HepG2 (cell line): ENCODE measurements around the gene KISS1R. TPM values are rescaled to one million over a fixed set of nuclear protein-coding genes. Genes with fewer than 3 reads are reported as not detected.

Experiments
- ATAC-seq: fragments of 200-7000 bp; cut with Tn5 transposase; 3 replicates; pipeline ENCODE4 v1.9.1; 2020; ENCODE audit warnings: mild to moderate bottlenecking, moderate library complexity
- BruUV-seq: library from RNA; stranded (reverse); fragments of 400-500 nt; replicated peaks from 2 replicates; lab custom pipeline; 2021; lab: Mats Ljungman, UMichigan
- CTCF ChIA-PET: fragments of 300-600 bp; formaldehyde crosslinking; extraction: SDS; loops from one replicate; lab custom pipeline; 2021; ENCODE audit warnings: low total read pairs, inconsistent platforms, low intra/inter-chr PET ratio; lab: Yijun Ruan, JAX
- POLR2A ChIA-PET: fragments of 350-600 bp; sonication (Branson Sonifier 250); formaldehyde crosslinking; loops from one replicate; lab custom pipeline; 2020; ENCODE audit warnings: antibody characterized with exemption, inconsistent platforms; lab: Yijun Ruan, JAX
- DNase-seq: peaks from one replicate; pipeline ENCODE4 v3.0.0-alpha.2; 2015; ENCODE audit warnings: low spot score
- FAIRE-seq: peaks from 3 replicates; lab custom pipeline; 2011; peaks lifted over from hg19 to GRCh38; lab: Jason Lieb, UNC
- H2AFZ ChIP-seq: one replicate; pipeline ENCODE4 v1.6.1; 2011; ENCODE audit warnings: low read length, inconsistent platforms
- H3K27ac ChIP-seq: fragments of 300-600 bp; 3 replicates; pipeline ENCODE4 v1.8.0; 2011; ENCODE audit warnings: mixed run types, mild to moderate bottlenecking, mixed read lengths, low read length, inconsistent platforms; ENCODE audit not compliant: insufficient read depth; ENCODE audit errors: extremely low read length
- H3K27me3 ChIP-seq, 2 experiments: fragments of 200-600 bp in 1 of 2; 2 replicates in 1 of 2; 3 replicates in 1 of 2; pipeline versions ENCODE4 v1.6.0 to v1.8.0; 2011; ENCODE audit warnings: low read length in 2 of 2, mild to moderate bottlenecking in 2 of 2, moderate library complexity in 2 of 2, inconsistent platforms in 1 of 2; ENCODE audit not compliant: insufficient read depth in 2 of 2, control insufficient read depth in 1 of 2
- H3K36me3 ChIP-seq, 2 experiments: fragments of 200-600 bp in 1 of 2; replicated peaks in 1 of 2; 2 replicates in 1 of 2; 3 replicates in 1 of 2; pipeline versions ENCODE4 v1.5.1 to v1.8.0; 2011; ENCODE audit warnings: low read length in 2 of 2, inconsistent platforms in 1 of 2; ENCODE audit not compliant: insufficient read depth in 2 of 2, control insufficient read depth in 1 of 2
- H3K4me1 ChIP-seq: 2 replicates; pipeline ENCODE4 v1.5.1; 2012; ENCODE audit warnings: low read length, inconsistent platforms; ENCODE audit not compliant: insufficient read depth
- H3K4me2 ChIP-seq: 2 replicates; pipeline ENCODE4 v1.6.0; 2011; ENCODE audit warnings: low read depth, low read length, inconsistent platforms
- H3K4me3 ChIP-seq, 3 experiments: fragments of 200-600 bp in 1 of 3; sonication (generic), shearing (Covaris generic) in 1 of 3; replicated peaks in 1 of 3; 2 replicates each; pipeline ENCODE4 v1.5.1; 2011 to 2016; ENCODE audit warnings: low read length in 3 of 3, inconsistent platforms in 2 of 3, low read depth in 2 of 3, mild to moderate bottlenecking in 2 of 3, control low read depth in 1 of 3, mixed read lengths in 1 of 3; ENCODE audit not compliant: insufficient read depth in 1 of 3
- H3K79me2 ChIP-seq: one replicate; pipeline ENCODE4 v1.6.1; 2011; ENCODE audit warnings: low read length, inconsistent platforms; ENCODE audit not compliant: insufficient read depth
- H3K9ac ChIP-seq: 2 replicates; pipeline ENCODE4 v1.6.0; 2011; ENCODE audit warnings: mild to moderate bottlenecking, low read depth, low read length, inconsistent platforms; ENCODE audit not compliant: insufficient read depth
- H3K9me3 ChIP-seq: 2 replicates; pipeline ENCODE4 v1.5.1; 2012; ENCODE audit warnings: mild to moderate bottlenecking, low read length
- H4K20me1 ChIP-seq: 2 replicates; pipeline ENCODE4 v1.6.0; 2011; ENCODE audit warnings: inconsistent platforms, mild to moderate bottlenecking, low read length, moderate library complexity; ENCODE audit not compliant: insufficient read depth
- AGO2 ChIP-seq: fragments of 200-400 bp; formaldehyde crosslinking; optimal IDR thresholded peaks from 2 replicates; pipeline ENCODE3; 2017; ENCODE audit warnings: mild to moderate bottlenecking, low read depth, low read length, moderate library complexity
- GATAD2A ChIP-seq: IDR thresholded peaks from 2 replicates; pipeline ENCODE4 v1.6.1; 2016
- KAT2B ChIP-seq: fragments of 150-350 bp; IDR thresholded peaks from 2 replicates; pipeline ENCODE4 v1.6.1; 2014; ENCODE audit warnings: low read depth, low read length, borderline replicate concordance
- PHF5A ChIP-seq: IDR thresholded peaks from one replicate; pipeline ENCODE4 v1.6.1; 2018; ENCODE audit warnings: low read depth, missing genetic modification reagents; ENCODE audit not compliant: unreplicated experiment
- TEAD2 ChIP-seq: sonication (generic); formaldehyde crosslinking; IDR thresholded peaks from 2 replicates; pipeline ENCODE4 v1.9.0; 2021; ENCODE audit warnings: missing genetic modification reagents
- TMF1 ChIP-seq: sonication (generic); formaldehyde crosslinking; IDR thresholded peaks from 2 replicates; pipeline ENCODE4 v1.8.1; 2022; ENCODE audit warnings: low read depth, missing genetic modification reagents
- ZFP36L2 ChIP-seq: sonication (generic); formaldehyde crosslinking; IDR thresholded peaks from 2 replicates; pipeline ENCODE4 v1.4.0; 2020; ENCODE audit warnings: missing genetic modification reagents
- ZMYM2 ChIP-seq: sonication (generic); formaldehyde crosslinking; IDR thresholded peaks from 2 replicates; pipeline ENCODE4 v1.8.0; 2022; ENCODE audit warnings: mild to moderate bottlenecking, missing genetic modification reagents
- ZNF30 ChIP-seq: sonication (generic); formaldehyde crosslinking; IDR thresholded peaks from 2 replicates; pipeline ENCODE4 v1.5.0; 2020; ENCODE audit warnings: mild to moderate bottlenecking, missing genetic modification reagents
- ZNF501 ChIP-seq: sonication (generic); formaldehyde crosslinking; IDR thresholded peaks from 2 replicates; pipeline ENCODE4 v1.5.1; 2020; ENCODE audit warnings: mild to moderate bottlenecking, moderate library complexity, missing genetic modification reagents
- ZNF720 ChIP-seq: sonication (generic); formaldehyde crosslinking; IDR thresholded peaks from 2 replicates; pipeline ENCODE4 v1.4.0; 2020; ENCODE audit warnings: missing genetic modification reagents
- ZNF75D ChIP-seq: sonication (generic); formaldehyde crosslinking; IDR thresholded peaks from 2 replicates; pipeline ENCODE4 v1.8.1; 2023; ENCODE audit warnings: missing genetic modification reagents, mild to moderate bottlenecking, borderline replicate concordance
- ZSCAN20 ChIP-seq: sonication (generic); formaldehyde crosslinking; IDR thresholded peaks from 2 replicates; pipeline ENCODE4 v1.4.0; 2020; ENCODE audit warnings: missing genetic modification reagents, mild to moderate bottlenecking, borderline replicate concordance
- ZZZ3 ChIP-seq: sonication (generic); formaldehyde crosslinking; IDR thresholded peaks from 2 replicates; pipeline ENCODE4 v1.4.0; 2020; ENCODE audit warnings: missing genetic modification reagents, mild to moderate bottlenecking, borderline replicate concordance
- WGBS: methylation state at CpG from one replicate; pipeline ENCODE4 v1.1.6; 2017; ENCODE audit warnings: low lambda C conversion rate; 5-methylcytosine and 5-hydroxymethylcytosine counted together
- in situ Hi-C: cut with HindIII; loops from 2 replicates; pipeline ENCODE4 v1.10.0; 2017; ENCODE audit warnings: low pct_unique_long_range_greater_than_20kb; ENCODE audit not compliant: extremely low pct_ligation_motif_present
- intact Hi-C: fragments of 100-400 bp; cut with micrococcal nuclease; formaldehyde crosslinking; loops from one replicate; pipeline ENCODE4 v1.10.0; 2022; ENCODE audit not compliant: unreplicated experiment
- polyA plus RNA-seq, 8 experiments: library from polyadenylated mRNA; depleted of rRNA in 3 of 8; stranded (reverse) in 7 of 8; unstranded in 1 of 8; fragments of >200 nt; fragmentation: Illumina TruSeq in 4 of 8; extraction: Trizol in 4 of 8; gene quantifications; 2 replicates each; pipeline versions ENCODE4 v1.2.1 to v1.2.3, GENCODE V29; 2011 to 2016; ENCODE audit warnings: low read depth in 4 of 8, missing spikeins in 1 of 8, mixed read lengths in 1 of 8; ENCODE audit not compliant: insufficient read depth in 1 of 8
- total RNA-seq, 5 experiments: library from RNA; depleted of rRNA; stranded (reverse); fragments of >200 nt; fragmentation: Illumina TruSeq; extraction: Trizol; gene quantifications; 2 replicates each; pipeline ENCODE4 v1.2.3, GENCODE V29; 2016; ENCODE audit warnings: low read depth in 1 of 5
- TF ChIP-seq, protein P1 (sequence below): sonication (generic); formaldehyde crosslinking; conservative IDR thresholded peaks from 2 replicates; pipeline ENCODE4 v1.4.0; 2020; ENCODE audit warnings: missing genetic modification reagents
- TF ChIP-seq, protein P2 (sequence below): sonication (generic); formaldehyde crosslinking; IDR thresholded peaks from 2 replicates; pipeline ENCODE4 v1.5.0; 2020; ENCODE audit warnings: mild to moderate bottlenecking, missing genetic modification reagents, borderline replicate concordance
- TF ChIP-seq, protein P3 (sequence below): sonication (generic); formaldehyde crosslinking; IDR thresholded peaks from 2 replicates; pipeline ENCODE4 v1.4.0; 2020; ENCODE audit warnings: missing genetic modification reagents

KISS1R gene
- total and polyA plus RNA-seq, 2 of the 13 experiments (the other 11 are each of a cell fraction or from before 2014, with no cell fraction given), result 1.1 to 10.2 TPM

DNA sequence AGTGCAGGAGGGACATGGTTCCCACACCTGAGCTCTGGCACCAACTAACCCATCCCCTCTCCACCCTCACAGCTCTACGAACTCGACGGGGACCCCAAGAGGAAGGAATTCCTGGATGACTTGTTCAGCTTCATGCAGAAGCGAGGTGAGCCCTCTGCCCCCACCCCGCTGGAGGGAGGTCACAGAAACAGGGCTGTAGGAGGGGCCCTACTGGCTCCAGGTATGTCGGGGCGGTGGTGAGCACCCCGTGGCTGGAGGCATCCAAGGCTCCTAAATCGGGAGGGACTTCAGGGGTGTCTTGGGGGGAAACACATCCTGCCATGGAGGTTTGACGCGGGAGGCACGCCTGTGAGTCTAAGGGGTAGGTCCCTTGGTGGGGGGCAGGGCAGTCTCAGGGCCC lies 42.9 kb downstream of the KISS1R start:
- Histone ChIP-seq H3K36me3 (peaks cover 23 to 51% of the 10 kb centered on the region in 2 experiments; a peak in 4 of 5 replicates), H3K4me3 (peak overlapping the region in 1 of 3 experiments; percentile 52; a peak in 1 of 6 replicates), H3K4me2 (peak overlapping the region; percentile 68), H3K27me3 (no peaks in the 10 kb centered on the region), H3K9ac (peak overlapping the region; percentile 55), H2AFZ (no peak overlapping the region), H3K4me1 (peaks cover 77% of the 10 kb centered on the region), H3K27ac (peak overlapping the region; percentile 74), H4K20me1 (no peaks in the 10 kb centered on the region), H3K79me2 (peaks cover 58% of the 10 kb centered on the region), H3K9me3 (no peaks in the 10 kb centered on the region)
- ChIA-PET CTCF (no interaction called here), POLR2A (interaction anchor here (0.7 to 4.6 kb wide), 7 partner anchors 11 to 36 kb away, joined by 3 to 35 read pairs (median 4); partner anchors contain the start of gene WDR18)
- ATAC-seq, result peak; percentile 41
- WGBS, result 44% methylated on average over 4 of the region's 12 CpGs
- in situ Hi-C loops, result loop anchor here (5.0 kb wide), 1 partner anchor 33 kb away; the partner anchor contains the start of gene ARID3A
- no peak for FAIRE-seq
- intact Hi-C loops, result no loop called here
- no TSS peak for BruUV-seq
- DNase-seq, result peak; percentile 77
- TF ChIP-seq, protein P1, sequence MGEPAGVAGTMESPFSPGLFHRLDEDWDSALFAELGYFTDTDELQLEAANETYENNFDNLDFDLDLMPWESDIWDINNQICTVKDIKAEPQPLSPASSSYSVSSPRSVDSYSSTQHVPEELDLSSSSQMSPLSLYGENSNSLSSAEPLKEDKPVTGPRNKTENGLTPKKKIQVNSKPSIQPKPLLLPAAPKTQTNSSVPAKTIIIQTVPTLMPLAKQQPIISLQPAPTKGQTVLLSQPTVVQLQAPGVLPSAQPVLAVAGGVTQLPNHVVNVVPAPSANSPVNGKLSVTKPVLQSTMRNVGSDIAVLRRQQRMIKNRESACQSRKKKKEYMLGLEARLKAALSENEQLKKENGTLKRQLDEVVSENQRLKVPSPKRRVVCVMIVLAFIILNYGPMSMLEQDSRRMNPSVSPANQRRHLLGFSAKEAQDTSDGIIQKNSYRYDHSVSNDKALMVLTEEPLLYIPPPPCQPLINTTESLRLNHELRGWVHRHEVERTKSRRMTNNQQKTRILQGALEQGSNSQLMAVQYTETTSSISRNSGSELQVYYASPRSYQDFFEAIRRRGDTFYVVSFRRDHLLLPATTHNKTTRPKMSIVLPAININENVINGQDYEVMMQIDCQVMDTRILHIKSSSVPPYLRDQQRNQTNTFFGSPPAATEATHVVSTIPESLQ (CRISPR knock-in tag), result no peak
- TF ChIP-seq ZNF30, result no peak
- no peak for TF ChIP-seq ZFP36L2 (CRISPR knock-in tag)
- no peak for TF ChIP-seq ZZZ3 (CRISPR knock-in tag)
- no peak for TF ChIP-seq AGO2
- TF ChIP-seq ZNF720, result no peak
- no peak for TF ChIP-seq ZMYM2 (CRISPR knock-in tag)
- TF ChIP-seq, protein P2, sequence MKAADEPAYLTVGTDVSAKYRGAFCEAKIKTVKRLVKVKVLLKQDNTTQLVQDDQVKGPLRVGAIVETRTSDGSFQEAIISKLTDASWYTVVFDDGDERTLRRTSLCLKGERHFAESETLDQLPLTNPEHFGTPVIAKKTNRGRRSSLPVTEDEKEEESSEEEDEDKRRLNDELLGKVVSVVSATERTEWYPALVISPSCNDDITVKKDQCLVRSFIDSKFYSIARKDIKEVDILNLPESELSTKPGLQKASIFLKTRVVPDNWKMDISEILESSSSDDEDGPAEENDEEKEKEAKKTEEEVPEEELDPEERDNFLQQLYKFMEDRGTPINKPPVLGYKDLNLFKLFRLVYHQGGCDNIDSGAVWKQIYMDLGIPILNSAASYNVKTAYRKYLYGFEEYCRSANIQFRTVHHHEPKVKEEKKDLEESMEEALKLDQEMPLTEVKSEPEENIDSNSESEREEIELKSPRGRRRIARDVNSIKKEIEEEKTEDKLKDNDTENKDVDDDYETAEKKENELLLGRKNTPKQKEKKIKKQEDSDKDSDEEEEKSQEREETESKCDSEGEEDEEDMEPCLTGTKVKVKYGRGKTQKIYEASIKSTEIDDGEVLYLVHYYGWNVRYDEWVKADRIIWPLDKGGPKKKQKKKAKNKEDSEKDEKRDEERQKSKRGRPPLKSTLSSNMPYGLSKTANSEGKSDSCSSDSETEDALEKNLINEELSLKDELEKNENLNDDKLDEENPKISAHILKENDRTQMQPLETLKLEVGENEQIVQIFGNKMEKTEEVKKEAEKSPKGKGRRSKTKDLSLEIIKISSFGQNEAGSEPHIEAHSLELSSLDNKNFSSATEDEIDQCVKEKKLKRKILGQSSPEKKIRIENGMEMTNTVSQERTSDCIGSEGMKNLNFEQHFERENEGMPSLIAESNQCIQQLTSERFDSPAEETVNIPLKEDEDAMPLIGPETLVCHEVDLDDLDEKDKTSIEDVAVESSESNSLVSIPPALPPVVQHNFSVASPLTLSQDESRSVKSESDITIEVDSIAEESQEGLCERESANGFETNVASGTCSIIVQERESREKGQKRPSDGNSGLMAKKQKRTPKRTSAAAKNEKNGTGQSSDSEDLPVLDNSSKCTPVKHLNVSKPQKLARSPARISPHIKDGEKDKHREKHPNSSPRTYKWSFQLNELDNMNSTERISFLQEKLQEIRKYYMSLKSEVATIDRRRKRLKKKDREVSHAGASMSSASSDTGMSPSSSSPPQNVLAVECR, result no peak
- no peak for TF ChIP-seq ZSCAN20 (CRISPR knock-in tag)
- TF ChIP-seq, protein P3, sequence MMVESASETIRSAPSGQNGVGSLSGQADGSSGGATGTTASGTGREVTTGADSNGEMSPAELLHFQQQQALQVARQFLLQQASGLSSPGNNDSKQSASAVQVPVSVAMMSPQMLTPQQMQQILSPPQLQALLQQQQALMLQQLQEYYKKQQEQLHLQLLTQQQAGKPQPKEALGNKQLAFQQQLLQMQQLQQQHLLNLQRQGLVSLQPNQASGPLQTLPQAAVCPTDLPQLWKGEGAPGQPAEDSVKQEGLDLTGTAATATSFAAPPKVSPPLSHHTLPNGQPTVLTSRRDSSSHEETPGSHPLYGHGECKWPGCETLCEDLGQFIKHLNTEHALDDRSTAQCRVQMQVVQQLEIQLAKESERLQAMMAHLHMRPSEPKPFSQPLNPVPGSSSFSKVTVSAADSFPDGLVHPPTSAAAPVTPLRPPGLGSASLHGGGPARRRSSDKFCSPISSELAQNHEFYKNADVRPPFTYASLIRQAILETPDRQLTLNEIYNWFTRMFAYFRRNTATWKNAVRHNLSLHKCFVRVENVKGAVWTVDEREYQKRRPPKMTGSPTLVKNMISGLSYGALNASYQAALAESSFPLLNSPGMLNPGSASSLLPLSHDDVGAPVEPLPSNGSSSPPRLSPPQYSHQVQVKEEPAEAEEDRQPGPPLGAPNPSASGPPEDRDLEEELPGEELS (CRISPR knock-in tag), result no peak
- no peak for TF ChIP-seq PHF5A (CRISPR knock-in tag)
- TF ChIP-seq TEAD2, result no peak; the same call in 1 of the 2 replicates
- TF ChIP-seq KAT2B, result no peak
- no peak for TF ChIP-seq TMF1 (CRISPR knock-in tag)
- TF ChIP-seq GATAD2A (CRISPR knock-in tag), result 0 out of 2 replicates have a peak, but pooled peaks have one; percentile 42
- no peak for TF ChIP-seq ZNF501
- TF ChIP-seq ZNF75D (CRISPR knock-in tag), result no peak
